ENCODE results near the gene TNFSF9. TPM values are rescaled to one million over a fixed set of nuclear protein-coding genes. Genes with fewer than 3 reads are reported as not detected.
A peak's percentile ranks its signal among the peaks of the same experiment; 100 is the strongest.
"Not testable (repeated sequence)": the region's sequence is repeated elsewhere in the genome, so short reads cannot be mapped to it uniquely, and the experiment has no call there.

TNFSF9 gene
- total RNA-seq, 1 donor from 2014 or later: 0.75 TPM

DNA sequence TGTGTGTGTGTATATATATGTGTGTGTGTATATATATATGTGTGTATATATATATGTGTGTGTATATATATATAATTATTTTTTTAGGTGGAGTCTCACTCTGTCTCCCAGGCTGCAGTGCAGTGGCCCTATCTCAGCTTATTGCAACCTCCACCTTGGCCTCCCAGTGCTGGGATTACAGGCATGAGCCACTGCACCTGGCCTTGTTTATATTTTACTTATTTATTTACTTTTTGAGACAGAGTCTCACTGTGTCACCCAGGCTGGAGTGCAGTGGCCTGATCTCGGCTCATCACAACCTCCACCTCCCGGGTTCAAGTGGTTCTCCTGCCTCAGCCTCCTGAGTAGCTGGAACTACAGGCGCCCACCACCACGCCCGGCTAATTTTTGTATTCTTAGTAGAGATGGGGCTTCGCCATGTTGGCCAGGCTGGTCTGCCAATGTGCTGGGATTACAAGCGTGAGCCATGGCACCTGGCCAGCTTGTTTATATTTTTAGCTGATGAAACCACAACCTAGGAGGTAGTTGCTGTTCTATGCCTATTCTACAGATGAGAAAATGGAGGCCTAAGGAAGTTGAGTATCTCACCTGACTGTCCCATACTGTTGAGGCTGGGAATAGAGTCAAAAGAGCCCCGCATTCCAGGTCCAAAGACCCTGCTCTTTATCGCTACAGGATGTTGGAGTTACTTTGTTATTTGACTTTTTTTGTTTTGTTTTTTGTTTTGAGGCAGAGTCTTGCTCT, 22.6 kb upstream of the TNFSF9 start:
- DNase-seq (ENCODE audit: low spot score): not testable (repeated sequence)

DNA sequence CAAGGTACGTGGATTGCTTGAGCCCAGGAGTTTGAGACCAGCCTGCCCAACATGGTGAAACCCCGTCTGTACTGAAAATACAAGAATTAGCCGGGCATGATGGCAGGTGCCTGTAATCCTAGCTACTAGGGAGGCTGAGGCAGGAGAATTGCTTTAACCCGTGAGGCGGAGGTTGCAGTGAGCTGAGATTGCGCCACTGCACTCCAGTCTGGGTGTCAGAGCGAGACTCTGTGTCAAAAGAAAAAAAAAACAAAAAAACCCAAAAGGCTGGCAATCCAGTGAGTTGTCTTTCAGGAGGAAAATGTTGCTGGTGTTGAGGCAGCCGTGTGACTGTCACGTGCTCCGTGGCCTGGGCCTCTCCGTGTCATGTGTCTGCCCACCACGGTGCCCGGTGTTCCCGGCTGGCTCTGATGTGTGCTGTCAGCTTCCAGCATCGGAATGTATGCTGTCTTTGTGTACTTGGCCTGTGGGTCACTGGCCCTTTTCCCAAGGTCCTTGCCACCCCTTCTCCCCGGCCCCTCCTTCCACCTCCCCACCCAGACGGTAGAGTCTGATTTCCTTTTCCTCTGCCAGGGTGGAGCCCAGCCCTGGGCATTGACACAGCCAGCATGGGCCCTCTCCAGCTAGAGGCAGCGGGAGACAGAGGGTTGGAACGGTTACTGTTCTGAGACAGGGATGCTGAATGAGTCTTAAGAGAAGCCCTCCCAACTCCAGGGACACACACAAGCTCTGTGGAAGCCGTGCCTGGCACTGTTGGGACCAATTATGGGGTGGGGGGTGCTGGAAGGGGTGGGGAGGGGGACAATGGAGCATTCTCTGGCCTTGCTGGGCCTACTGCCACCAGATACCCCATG, 21.5 kb upstream of the TNFSF9 start:
- no peak for DNase-seq (ENCODE audit: low spot score)

DNA sequence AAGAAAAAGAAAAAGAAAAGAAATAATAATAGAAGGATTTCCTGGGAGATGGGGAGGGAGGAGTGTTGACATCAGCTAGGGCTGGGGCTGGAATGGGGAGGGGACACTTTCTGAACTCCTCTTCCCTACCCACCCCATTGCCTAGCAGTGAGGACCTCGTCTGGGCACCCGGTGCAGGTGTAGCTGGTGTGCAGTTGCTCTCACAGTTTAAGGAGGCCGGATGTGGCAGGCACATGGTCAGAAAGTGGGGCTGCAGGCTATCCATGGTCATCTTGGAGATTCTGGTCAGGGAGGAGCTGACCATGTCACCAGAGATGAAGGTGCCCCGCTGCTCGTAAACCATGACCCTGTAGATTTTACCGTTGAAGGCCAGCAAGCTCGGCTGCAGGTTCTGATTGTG, 20.2 kb upstream of the TNFSF9 start:
- DNase-seq (ENCODE audit: low spot score): no peak

DNA sequence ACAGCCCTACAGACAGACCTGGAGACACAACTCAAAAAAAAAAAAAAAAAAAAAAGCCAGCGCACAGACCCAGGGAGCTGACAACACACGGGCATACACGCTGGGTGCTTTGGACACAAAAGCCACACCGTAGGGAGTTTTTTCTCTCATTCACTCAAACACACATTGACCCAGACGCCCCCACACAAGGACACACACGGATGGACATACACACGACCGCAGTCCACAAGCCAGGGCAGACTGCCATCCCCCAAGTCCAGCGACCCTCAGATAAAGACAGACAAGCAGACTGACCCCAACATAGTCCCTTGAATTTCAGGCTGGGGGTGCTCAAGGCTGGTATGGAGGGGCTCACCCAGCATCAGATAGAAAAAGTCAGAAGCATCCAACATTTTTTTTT, 16.7 kb upstream of the TNFSF9 start:
- DNase-seq (ENCODE audit: low spot score): no peak

DNA sequence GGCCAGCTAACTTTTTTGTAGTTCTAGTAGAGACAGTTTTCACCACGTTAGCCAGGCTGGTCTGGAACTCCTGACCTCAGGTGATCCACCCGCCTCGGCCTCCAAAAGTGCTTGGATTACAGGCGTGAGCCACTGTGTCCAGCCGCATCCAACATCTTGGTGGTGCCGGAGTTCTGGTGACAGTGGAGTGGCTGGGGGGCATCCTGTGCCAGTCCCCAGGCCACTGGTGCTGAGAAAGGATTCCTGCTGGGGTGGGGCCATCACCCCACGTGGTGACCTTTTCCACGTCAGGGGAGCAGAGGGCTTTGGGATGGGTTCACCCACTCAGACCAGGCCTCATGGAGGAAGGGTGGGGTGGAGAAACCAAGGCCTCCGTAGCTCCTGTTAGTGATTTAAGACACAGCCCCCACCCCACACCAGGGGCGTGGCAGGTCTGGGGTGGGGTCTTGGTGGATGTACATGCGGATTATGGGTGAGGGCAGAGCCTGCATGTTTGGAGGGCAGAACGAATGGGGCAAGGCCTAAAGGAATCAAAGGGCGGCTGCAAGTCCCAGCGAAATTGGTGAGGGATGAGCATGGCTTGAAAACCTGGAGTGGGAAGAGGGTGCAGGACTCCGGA, 15.8 kb upstream of the TNFSF9 start:
- no peak for DNase-seq (ENCODE audit: low spot score)

DNA sequence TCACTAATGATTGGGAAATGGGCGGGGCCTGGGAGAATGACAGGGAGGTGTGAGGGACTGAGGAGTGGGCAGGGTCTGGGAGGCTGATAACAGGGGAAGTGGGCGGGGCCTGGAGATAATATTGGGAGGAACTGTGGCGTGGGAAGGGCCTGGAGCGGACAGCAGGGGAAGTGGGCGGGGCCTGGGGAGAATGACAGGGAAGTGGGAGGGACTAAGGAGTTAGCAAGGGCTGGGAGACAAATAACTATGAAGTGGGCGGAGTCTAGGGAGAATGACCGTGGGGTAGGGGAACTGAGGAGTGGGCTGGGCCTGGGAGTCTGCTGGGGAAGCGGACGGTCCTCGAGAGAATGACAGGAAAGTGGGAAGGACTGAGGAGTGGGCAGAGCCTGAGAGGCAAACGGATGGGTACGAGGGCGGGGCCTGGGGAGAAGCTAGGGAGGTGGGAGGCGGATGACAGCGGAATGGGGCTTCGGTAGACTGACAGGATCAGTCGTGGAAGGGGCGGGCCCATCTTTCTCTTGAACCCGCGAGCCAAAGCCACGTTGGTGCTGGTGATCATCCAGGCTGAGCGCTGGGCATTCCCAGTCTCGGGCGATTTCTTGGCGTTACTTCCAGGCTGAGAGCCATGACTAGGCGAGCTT, 14.7 kb upstream of the TNFSF9 start:
- peak; percentile 92 for DNase-seq (ENCODE audit: low spot score)

DNA sequence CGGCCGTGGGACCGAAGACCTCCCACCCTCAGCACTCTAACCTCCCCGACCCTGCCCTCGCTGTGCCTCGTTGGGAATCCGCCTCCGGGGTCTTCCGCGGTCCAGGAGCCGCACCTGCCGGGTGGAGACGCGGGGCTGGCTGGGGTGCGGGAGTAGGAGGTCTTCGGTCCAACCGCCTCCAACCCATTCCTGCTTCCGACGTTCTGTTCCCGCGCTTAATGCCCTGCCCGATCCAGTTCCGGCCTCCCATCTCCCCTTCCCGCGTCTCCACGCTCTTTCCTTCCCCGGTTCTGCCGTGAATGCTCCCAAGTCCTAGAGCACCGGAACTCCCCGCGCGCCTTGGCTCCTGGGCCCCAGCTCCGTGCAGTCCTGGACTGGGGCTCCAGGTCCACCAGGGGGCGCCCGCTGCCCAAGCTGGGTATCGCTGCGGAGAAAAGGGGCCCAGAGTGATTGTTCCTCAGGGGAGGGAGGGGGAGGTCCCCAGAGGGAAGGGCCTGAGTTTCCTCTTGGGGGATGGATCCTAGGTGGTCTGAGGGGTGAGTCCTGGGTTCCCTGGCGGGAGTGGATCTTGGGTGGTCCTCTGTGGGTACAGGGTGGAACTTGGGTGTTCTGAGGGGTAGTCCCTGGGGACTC, 14.1 kb upstream of the TNFSF9 start:
- peak; percentile 88 for DNase-seq (ENCODE audit: low spot score)

DNA sequence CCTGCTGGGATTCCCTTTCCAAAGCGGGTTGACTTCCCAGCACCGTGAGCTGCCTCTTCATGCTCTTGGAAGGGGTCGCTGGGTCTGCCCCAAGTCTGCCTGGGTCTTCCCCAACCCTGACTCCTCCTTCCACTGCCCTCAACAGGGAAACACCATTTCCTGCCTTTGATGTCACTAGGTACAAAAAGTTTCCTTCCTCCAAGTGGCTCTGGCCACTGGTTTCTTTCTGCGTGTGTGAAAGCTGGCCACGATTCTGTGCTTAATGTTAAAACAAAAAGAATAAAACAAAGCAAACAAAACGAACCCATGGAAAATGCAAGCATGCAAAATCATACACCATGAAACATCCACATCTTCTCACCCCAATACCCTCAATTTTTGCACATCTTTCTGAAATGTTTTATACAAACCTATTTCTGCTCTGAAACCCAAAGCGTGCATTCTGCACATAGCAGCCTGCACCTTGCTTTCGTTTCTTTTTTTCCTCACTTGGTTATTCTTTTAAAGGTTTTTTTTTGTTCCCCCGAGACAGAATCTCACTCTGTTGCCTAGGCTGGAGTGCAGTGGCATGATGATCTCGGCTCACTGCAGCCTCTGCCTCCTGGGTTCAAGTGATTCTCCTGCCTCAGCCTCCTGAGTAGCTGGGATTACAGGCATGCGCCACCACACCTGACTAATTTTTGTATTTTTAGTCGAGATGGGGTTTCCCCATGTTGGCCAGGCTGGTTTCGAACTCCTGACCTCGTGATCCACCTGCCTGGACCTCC, 12.5 kb upstream of the TNFSF9 start:
- DNase-seq (ENCODE audit: low spot score): no peak

DNA sequence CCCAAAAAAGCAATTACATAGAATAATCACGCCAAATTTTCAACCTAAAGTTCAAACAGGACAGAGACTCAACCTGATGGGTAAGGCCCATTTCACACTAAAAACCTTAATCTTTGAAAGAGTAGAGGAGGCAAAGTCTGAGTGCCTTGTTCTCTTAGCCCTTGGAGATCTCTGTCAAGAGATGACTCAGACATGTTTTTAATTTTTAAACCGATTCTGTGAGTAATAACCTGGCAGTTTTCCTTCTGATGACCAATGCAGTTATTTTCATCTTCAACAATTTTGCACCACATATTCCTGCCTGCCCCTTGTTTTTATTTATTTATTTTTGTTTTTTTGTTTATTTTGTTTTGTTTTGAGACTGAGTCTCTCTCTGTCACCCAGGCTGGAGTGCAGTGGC, 11.5 kb upstream of the TNFSF9 start:
- no peak for DNase-seq (ENCODE audit: low spot score)

DNA sequence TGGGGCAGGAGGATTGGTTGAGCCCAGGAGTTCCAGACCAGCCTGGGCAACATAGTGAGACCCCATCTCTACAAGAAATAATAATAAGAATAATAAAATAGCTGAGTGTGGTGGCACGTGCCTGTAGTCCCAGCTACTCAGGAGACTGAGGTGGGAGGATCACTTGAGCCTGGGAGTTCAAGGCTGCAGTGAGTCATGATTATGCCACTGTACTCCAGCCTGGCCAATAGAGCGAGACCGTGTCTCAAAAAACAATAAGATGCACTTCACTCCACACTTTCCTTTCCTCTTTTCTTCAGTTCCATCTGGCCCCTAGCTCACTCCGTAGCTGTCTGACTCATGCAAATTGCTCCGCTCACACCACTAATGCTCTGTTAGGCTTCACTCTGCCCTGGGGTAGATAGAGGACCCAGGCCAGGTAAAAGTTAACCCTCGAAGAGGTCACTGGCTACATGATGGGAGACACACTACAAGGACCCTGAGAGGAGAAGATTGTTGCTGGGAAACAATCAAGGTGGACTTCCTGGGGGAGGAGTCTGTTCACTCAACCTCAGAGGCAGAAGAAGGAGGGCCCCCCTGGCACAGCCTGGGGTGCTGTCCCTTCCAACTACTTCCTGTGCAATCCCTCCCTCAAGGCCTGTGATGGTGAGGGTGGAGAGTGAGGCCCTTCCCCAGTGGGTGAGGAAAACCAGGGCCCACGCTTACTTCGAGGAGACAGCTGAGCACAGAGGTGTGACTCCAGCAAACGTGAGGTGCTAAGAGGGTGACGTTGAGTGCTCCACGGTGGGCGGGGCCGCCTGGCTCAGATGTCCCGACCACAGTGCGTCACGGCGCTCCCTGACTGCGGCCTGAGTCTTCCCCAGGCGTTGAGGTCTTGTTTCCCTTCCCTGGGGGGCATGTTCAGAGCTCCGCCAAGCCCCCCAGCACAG, 8.8 kb upstream of the TNFSF9 start:
- no peak for DNase-seq (ENCODE audit: low spot score)

DNA sequence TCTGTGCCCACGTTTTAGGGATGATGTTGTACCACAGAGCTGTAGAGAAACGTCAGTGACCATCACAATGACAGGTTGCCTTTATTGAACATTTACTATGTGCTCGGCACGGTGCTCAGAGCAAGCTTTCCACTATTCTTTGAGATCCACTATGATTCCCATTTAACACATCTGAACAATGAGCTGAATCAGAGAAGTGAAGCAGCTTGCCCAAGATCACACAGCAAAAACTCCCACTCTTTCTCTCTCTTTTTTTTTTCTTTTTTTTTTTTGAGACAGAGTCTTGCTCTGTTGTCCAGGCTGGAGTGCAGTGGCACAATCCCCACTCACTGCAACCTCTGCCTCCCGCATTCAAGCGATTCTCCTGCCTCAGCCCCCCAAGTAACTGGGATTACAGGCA, 8.1 kb upstream of the TNFSF9 start:
- DNase-seq (ENCODE audit: low spot score): no peak

DNA sequence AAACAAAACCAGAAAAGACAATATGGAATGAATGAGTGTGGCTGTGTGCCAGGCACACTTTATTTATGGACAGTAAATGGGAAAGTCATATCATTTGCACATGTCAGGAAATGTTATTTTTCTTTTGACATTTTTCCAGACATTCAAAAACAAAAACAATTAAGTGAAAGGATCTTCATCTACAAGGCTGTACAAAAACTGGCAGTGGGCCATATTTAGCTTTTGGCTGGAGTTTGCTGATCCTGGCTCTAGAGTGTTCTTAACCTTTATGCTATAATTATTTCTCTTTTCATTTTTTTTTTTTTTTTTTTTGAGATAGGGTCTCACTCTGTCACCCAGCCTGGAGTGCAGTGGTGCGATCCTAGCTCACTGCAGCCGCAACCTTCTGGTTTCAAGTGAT, 6.5 kb upstream of the TNFSF9 start:
- no peak for DNase-seq (ENCODE audit: low spot score)

DNA sequence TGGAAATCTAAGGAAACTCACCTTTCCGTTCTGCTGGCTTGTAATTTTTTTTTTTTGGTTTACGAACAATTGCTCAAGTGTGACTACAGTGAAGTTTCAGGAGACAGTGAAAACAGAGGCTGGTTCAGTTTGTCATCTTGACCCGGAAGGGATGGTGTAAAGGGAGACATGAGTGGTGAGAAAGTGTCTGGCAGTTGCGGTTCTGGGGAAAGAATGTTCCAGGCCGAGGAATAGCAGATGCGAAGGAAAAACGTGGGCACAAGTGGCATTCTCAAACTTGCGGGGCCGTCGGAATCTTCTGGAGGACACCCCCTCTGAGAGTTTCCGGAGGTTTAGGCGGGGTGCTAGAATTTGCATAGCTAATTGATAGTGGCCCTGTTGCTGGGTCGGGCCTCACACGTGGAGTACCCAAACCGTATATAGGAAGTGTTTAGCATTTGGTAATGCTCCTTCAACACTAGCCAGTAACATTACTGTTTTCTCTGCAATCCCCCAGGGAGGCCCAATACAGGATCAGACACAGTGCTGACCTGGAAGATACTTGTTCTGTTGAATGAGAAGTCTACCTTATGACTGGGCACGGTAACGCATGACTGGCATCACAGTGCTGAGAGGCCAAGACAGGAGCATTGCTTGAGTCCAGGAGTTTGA, 2.8 kb upstream of the TNFSF9 start:
- no peak for DNase-seq (ENCODE audit: low spot score)

DNA sequence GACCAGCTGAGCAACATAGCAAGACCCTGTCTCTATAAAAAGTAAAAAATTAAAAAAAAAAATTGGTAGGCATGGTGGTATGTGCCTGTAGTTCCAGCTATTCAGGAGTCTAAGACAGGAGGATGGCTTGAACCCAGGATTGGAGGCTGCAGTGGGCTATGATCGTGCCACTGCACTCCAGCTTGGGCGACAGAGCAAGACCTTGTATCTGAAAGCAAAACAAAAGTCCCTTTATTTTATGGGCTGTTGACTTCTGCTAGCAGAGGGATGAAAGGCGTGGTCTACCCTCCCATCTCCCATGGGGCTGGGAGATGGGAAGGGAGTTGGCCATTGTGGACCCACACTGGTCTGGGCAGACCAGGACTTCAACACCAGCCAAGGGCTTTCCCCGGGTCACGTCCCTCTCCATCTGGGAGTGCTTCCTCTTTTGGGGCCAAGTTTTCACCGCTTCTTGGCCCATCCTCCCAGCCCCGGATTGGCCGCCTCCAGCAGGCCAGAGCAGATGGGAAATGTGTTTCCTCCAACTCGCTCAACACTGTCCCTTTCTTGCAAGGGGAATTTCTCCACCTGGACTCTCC, 2.2 kb upstream of the TNFSF9 start:
- DNase-seq (ENCODE audit: low spot score): no peak

DNA sequence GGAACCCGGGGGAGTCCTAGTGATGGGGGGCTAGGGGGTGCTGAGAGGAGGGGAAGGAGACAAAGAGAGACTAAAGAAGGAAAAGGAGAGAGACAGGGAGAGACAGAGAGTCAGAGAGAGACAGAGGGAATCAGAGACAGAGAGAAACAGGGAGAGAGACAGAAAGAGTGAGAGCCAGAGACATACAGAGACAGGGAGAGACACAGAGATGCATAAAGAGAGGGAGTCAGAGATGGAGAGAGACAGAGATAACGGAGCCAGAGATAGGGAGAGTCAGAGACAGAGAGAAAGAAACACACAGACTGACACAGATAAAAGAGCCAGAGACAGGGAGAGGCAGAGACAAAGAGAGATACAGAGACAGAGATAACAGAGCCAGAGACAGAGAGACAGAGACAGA, 1.5 kb upstream of the TNFSF9 start:
- DNase-seq (ENCODE audit: low spot score): no peak

DNA sequence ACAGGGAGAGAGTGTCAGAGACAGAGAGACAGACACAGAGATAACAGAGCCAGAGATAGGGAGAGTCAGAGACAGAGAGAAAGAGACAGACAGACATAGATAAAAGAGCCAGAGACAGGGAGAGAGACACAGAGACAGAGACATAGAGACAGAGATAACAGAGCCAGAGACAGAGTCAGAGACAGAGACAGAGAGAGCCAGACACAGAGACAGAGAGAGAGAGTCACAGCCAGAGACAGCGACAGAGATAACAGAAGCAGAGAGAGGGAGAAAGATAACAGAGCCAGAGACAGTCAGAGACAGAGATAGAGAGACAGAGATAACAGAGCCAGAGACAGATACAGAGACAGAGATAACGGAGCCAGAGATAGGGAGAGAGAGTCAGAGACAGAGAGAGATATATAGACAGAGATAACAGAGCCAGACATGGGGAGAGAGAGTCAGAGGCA, 865 bp upstream of the TNFSF9 start:
- DNase-seq (ENCODE audit: low spot score): no peak

DNA sequence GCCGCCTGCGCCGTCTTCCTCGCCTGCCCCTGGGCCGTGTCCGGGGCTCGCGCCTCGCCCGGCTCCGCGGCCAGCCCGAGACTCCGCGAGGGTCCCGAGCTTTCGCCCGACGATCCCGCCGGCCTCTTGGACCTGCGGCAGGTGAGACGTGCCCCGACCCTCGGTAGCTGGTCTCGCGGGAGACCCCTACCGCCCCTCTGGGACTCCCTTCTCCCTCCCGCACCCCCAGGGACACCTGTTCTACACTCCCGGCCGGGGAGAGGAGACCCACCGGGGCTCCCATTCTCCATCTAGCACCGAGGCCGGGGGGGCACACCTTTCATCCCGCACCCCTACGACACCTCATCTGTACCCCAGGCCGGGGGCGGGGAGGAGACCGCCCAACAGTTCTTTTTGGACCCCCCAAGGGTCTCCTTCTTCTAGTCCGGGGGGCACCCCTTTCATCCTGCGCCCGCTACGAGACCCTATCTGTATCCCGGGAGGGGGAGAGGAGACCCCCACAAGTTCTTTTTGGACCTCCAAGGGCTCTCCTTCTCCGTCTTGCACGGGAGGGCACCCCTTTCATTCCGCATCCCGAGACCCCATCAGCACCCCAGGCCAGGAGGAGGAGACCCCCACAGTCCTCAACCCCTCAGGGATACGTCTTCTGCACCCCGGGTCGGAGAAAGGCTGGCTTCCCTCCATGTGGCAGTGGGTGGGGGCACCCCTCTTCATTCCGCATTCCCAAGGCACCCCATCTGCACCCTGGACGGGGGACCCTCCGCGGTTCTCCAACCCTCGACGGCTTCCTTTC, 533 bp downstream of the TNFSF9 start:
- DNase-seq (ENCODE audit: low spot score): no peak

DNA sequence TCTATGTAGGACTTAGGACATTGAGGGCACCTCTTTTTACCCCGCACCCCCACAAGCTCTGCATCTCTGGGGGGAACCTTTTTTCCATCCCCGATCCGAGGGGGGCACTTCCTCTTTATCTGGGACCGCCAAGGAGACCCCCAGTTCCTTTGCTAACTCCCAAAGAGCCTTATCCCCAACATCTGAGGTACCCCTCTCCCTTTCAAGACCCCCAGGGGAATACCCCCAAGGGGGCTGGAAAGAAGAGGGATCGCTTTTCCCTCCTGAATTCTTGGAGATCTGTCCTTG, 1.1 kb downstream of the TNFSF9 start:
- DNase-seq (ENCODE audit: low spot score): no peak
